ENCODE measurements around the gene IGFLR1.

Gene IGFLR1

DNA sequence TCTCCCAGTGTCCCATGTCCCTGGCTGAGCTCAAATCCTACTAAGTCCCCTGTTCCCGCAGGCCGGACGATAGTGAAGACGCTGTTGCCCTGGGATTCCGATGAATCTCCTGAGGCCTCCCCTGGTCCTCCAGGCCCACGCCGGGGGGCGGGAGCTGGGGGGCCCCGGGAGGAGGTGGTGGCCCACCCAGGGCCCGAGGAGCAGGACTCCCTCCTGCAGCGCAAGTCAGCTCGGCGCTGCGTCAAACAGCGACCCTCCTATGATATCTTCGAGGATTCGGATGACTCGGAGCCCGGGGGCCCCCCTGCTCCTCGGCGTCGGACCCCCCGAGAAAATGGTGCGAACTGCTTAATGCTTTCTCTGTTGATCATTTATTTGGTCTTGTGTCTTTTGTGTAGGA is 18.6 kb downstream of the IGFLR1 start:
- DNase-seq (ENCODE audit: low read depth) = no peak
- no peak for TF ChIP-seq MAX (IDR thresholded peaks at IDR 0.05; ENCODE audit: low read depth, low read length)
- no peak for TF ChIP-seq POLR2A (IDR thresholded peaks at IDR 0.05; ENCODE audit: extremely low read depth, insufficient read length)
- TF ChIP-seq, protein P1, sequence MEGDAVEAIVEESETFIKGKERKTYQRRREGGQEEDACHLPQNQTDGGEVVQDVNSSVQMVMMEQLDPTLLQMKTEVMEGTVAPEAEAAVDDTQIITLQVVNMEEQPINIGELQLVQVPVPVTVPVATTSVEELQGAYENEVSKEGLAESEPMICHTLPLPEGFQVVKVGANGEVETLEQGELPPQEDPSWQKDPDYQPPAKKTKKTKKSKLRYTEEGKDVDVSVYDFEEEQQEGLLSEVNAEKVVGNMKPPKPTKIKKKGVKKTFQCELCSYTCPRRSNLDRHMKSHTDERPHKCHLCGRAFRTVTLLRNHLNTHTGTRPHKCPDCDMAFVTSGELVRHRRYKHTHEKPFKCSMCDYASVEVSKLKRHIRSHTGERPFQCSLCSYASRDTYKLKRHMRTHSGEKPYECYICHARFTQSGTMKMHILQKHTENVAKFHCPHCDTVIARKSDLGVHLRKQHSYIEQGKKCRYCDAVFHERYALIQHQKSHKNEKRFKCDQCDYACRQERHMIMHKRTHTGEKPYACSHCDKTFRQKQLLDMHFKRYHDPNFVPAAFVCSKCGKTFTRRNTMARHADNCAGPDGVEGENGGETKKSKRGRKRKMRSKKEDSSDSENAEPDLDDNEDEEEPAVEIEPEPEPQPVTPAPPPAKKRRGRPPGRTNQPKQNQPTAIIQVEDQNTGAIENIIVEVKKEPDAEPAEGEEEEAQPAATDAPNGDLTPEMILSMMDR (IDR thresholded peaks at IDR 0.05; ENCODE audit: low read depth, low read length) = no peak
- TF ChIP-seq MYC (IDR thresholded peaks at IDR 0.05; ENCODE audit: low read depth, low read length) = no peak

GRCh38 chr19:35722897-35723296 is 19.4 kb downstream of the IGFLR1 start:
- TF ChIP-seq POLR2A (IDR thresholded peaks at IDR 0.05; ENCODE audit: extremely low read depth, insufficient read length) = no peak
- no peak for TF ChIP-seq MYC (IDR thresholded peaks at IDR 0.05; ENCODE audit: low read depth, low read length)
- TF ChIP-seq, protein P1 (IDR thresholded peaks at IDR 0.05; ENCODE audit: low read depth, low read length) = no peak
- TF ChIP-seq MAX (IDR thresholded peaks at IDR 0.05; ENCODE audit: low read depth, low read length) = no peak
- H3K4me3 ChIP-seq (ENCODE audit: low read depth, low read length) = no peak overlapping the region
- no peak for DNase-seq (ENCODE audit: low read depth)

More for the DNA sequence above, 18.6 kb downstream of the IGFLR1 start:
- no peak overlapping the region for H3K4me3 ChIP-seq (ENCODE audit: low read depth, low read length)

GRCh38 chr19:35722461-35722860 is 19.8 kb downstream of the IGFLR1 start:
- H3K4me3 ChIP-seq (ENCODE audit: low read depth, low read length) = no peak overlapping the region
- no peak for DNase-seq (ENCODE audit: low read depth)
- TF ChIP-seq MYC (IDR thresholded peaks at IDR 0.05; ENCODE audit: low read depth, low read length) (no peak), POLR2A (IDR thresholded peaks at IDR 0.05; ENCODE audit: extremely low read depth, insufficient read length) (no peak), MAX (IDR thresholded peaks at IDR 0.05; ENCODE audit: low read depth, low read length) (no peak)
- TF ChIP-seq, protein P1 (IDR thresholded peaks at IDR 0.05; ENCODE audit: low read depth, low read length) = no peak

- TF ChIP-seq, protein P1 (IDR thresholded peaks at IDR 0.05; ENCODE audit: low read depth, low read length) = no peak
- TF ChIP-seq MAX (IDR thresholded peaks at IDR 0.05; ENCODE audit: low read depth, low read length) (no peak), POLR2A (IDR thresholded peaks at IDR 0.05; ENCODE audit: extremely low read depth, insufficient read length) (no peak)
- H3K4me3 ChIP-seq (ENCODE audit: low read depth, low read length) = no peak overlapping the region
- no peak for DNase-seq (ENCODE audit: low read depth)
Observed at GRCh38 chr19:35721374-35721773, 20.9 kb downstream of the IGFLR1 start.

DNA sequence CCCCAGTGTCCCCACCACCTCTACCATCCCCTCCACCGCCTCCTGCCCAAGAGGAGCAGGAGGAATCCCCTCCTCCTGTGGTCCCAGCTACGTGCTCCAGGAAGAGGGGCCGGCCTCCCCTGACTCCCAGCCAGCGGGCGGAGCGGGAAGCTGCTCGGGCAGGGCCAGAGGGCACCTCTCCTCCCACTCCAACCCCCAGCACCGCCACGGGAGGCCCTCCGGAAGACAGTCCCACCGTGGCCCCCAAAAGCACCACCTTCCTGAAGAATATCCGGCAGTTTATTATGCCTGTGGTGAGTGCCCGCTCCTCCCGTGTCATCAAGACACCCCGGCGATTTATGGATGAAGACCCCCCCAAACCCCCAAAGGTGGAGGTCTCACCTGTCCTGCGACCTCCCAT is 21.6 kb downstream of the IGFLR1 start:
- no peak for TF ChIP-seq MAX (IDR thresholded peaks at IDR 0.05; ENCODE audit: low read depth, low read length)
- H3K4me3 ChIP-seq (ENCODE audit: low read depth, low read length) = no peak overlapping the region
- no peak for DNase-seq (ENCODE audit: low read depth)

- TF ChIP-seq MAX (IDR thresholded peaks at IDR 0.05; ENCODE audit: low read depth, low read length) (no peak), MYC (IDR thresholded peaks at IDR 0.05; ENCODE audit: low read depth, low read length) (no peak), POLR2A (IDR thresholded peaks at IDR 0.05; ENCODE audit: extremely low read depth, insufficient read length) (no peak)
- TF ChIP-seq, protein P1 (IDR thresholded peaks at IDR 0.05; ENCODE audit: low read depth, low read length) = no peak
- DNase-seq (ENCODE audit: low read depth) = no peak
- no peak overlapping the region for H3K4me3 ChIP-seq (ENCODE audit: low read depth, low read length)
Observed at GRCh38 chr19:35720163-35720524, 22.1 kb downstream of the IGFLR1 start.

All from NB4 (cell line).